HG03469 (cell line): ENCODE measurements around the gene COL23A1.

Experiments used
- ATAC-seq: cut with Tn5 transposase; IDR thresholded peaks from one replicate; pipeline ENCODE4 v1.9.1; 2021; ENCODE audit warnings: mild to moderate bottlenecking, moderate library complexity, moderate number of reproducible peaks; ENCODE audit not compliant: unreplicated experiment

The COL23A1 gene

DNA sequence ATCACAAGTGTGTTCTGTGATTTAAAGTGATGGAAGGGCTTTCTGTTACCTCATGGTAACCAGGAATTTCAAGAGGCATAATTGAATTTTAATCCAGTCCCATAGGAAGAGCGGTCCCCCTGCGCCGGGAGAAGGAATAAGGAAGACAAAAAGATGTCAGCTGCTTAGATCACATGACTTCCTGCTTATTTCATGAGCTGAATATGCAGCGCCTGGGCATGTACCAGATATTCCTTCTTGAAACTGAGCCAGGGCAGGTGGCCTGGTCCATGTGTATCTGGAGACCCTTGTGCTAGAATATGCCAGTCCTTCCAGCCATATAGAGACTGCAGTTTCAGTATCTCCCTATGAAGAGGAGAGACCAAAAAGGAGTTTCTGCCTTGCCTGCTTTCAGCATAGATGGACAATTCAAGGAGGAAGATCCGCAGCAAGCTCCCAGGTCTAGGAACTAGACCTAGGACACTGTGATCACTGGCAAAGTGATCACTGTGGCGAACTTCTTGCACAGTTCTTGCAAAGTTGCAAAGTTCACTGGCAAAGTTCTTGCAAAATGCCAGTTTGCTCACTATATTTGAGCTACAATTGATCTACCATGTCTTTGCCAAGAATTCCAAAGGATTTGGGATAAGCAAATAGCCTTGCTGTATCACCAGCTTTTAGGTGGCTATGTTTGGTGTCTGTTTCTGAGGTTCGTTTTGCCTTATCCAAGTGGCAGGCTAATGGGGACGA is 254.7 kb downstream of the COL23A1 start:
- no peak for ATAC-seq

DNA sequence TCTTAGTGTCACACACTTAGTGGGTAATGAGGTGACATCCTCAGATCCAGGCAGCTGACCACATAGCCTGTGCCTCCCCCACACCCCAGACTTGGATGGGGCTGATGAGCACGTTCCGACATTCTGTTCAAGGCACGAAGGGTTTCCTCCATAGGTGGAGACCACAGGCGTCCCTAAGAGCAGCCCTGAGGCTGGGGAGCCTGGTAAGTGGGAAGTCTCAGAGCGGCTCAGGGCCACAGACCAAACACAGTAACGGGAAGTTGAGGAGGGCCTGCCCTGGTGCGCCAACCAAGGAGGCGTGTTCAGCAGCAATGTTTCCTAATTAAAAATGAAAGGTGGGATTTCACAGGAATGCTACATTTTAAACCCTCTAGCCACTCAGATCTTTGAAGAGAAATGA is 255.3 kb downstream of the COL23A1 start:
- ATAC-seq = no peak

DNA sequence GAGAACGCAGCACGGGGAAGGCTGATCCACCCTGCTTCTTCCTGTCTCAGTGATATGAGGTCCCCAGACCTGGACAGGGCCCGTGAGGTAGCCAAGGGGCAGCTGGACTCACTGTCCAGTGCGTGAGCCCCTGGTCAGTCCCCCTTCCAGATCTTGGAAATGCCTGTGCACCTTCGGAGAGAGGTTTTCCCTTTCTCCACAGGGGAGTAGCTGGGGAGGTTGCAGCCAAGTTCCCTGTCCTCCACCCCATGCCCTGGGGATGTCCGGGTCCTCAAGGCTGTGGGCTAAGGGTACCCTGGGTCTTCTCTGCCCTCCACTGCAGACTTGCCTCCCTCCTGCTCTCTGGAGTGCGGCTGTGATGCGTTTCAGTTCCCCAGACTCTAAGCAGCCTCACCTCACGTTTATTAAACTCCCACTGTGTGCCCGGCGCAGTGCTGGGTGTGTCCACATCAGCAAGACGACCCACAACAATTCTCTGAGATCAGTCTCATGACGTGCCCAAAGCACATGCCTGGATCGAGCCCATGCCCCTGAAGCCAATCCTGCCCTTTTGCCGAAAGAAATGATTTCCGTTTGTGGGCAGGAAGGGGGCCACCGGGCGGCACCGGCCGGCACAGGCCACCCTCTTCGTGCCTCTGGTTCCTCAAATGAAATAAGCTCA is 256.2 kb downstream of the COL23A1 start:
- ATAC-seq = no peak

DNA sequence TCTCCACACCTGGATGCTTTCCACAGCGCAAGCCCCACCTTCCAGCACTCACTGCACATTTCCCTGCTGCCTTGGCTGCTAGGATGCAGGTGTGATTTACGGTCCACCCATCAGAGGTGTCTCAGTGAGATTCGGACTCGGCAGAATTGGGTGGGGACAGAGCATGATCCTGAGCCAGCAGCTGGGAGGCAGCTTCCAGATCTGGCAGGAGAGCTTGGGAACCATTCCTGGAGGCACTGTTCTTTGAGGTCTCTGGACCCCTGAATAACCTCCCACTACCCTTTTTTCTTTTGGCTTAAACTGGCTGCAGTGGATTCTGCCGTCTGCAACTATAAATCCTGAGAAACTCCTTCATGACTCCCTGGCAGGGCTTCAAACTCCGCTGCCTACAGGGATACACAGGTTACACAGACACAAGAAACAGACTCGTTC is 258.0 kb downstream of the COL23A1 start:
- no peak for ATAC-seq

DNA sequence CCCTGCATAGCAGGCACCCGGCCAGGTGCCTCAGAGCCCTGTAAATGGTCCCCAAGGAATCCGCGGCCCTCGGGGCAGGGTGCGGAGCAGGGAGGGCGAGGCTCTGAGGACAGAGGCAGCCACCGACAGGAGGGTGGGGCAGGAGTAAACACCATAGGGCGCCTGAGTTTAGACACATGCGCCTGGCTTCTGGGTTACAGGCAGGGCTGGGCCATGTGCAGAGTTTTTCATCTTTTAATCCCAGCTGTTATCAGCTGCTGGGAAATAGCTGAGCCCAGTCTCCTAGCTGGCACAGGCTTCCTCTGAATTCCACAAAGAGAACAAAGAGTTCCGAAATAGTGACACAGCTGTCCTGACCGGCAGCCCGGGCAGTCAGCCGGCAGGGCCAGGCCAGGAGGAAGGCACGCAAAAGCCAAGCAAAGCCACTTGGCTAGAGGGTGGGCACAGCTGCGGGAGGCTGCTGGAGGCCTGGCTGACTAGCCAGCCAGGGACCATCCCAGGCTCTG is 258.6 kb downstream of the COL23A1 start:
- no peak for ATAC-seq

DNA sequence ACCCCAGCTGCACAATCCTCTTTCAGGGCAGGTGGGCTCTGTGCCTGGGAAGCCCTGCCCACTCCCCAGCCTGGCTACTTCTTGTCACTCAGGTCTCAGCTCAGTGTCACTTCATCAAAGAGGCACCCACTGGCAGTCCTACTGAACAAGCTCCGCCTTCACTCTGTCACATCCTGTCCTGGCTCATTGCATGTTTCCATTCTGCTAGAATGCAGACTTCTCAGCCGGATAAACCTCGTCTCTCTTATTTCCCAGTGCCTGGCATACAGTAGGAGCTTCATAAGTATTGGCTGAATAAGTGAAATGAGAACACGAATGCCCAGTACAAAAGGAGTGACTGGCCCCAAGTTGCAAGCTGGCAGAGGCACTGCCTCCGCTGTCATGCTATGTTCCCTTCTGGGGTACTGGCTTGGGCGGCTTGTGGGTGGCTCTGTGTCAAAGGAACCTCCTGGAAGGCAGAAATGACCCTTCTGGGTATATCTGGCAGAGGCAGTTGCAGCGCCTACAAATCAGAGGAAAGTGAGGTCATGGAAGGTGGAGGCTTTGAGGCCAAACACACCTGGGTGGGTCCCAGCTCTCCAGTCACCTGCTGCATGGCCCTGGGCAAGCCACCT is 259.3 kb downstream of the COL23A1 start:
- ATAC-seq = no peak

DNA sequence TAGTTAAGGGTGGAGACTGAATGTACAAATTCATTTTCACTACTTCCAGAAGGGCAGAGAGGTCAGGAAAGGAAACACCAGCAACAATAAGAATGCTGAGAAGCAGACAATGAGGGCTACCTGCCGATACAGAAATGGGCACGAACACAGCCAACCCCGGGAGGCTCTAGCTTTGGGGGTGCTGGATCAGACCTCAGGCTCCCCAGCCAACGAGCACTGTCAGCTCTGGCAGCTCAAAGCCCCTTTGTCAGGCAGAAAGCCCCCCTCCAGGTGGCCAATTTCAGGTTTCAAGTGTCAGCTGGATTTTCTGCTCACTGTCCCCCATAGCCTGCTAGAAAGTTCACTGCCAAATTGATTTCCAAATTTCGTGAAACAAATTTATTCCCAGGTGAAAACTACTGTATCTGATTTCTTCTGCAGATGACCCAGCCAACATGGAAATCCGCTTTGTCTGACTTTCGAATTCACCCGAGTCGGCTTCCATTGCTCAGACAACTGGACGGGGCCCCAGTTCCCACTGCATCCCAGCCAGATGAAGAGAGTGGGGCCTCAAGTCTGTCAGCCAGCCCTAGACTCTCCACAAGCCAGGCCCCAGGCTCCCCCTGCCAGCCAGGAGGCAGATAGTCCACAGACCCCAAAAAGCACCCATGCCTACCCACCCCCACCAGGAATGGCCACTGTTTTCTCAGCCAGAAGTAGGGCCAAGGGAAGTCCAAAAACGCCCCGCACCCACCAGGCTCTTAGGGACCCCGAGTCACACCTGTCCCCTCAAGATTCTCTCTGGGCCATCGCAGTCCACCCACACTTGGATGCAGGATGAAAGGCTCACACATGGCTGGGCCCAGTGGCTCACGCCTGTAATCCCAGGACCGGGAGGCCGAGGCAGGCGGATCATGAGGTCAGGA is 261.1 kb downstream of the COL23A1 start:
- no peak for ATAC-seq

DNA sequence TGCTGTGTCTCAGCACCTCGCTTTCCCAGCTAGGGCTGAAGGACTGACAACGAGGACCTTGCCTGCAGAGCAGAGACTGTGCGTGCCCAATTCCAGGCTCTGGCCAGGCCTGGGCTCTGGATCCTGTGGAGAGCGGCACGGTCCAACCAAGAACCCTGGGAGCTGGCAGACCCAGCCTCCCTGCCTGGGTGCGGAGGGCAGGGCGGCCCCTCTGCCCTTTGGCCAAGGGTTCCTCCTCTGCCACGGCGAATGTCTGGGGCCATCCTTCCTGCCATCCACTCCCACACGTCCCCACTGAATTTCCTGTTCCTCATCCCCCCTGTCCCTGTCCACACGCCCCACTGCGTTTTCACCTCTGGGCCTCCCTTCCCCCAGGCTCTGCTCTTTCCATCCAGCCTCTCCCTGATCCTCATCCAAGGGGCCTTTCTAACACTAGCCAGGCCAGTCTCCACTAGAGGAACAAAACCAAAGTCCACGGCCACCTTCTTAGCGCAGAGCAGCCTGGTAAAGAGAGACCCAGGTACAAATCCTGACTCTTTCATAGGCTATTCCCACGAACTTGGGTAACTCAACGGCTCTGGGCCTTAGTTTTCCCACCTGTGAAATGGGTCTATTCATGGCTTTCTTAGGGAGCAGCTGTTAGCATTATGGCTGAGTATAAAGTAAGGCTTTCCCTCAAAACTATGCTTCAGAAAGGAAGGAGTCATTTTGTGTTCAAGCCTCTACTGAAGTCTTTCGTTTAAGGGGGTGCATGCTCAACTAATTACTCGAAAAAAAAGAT is 262.1 kb downstream of the COL23A1 start:
- ATAC-seq = no peak

DNA sequence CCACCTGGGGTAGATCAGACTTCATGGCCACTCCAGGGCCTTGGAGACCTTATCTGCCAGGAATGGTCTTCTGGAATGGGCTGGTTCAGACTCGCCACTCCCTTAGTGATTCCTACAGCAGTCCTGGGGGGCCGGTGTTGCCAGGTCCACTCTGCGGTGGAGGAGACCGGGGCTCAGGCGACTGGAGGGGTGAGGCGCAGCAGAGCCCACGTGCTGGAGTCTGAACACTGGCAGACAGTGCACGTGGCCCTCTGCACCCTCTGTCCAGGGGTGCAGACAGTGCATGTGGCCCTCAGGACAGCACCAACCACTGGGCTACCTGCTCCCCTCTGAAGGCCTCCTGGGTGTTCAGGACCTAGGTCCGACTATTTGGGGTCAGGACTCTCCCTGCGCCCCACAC is 262.7 kb downstream of the COL23A1 start:
- ATAC-seq = no peak

DNA sequence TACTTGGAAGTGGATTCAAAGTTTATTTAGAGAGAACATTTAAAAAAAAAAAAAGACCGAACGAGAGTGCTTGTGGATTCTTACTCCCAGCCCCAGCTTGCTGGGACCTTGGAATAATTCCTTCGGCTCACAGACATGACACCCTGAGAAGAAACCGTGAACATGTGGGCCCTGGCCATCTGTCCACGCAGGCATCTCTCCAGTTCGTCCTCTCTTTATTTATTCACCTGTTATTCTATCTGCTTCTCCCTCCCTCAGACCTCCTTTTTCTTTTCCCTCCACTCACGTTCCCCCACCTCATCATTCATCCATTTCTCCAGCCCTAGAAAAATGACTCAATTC is 263.8 kb downstream of the COL23A1 start:
- no peak for ATAC-seq

DNA sequence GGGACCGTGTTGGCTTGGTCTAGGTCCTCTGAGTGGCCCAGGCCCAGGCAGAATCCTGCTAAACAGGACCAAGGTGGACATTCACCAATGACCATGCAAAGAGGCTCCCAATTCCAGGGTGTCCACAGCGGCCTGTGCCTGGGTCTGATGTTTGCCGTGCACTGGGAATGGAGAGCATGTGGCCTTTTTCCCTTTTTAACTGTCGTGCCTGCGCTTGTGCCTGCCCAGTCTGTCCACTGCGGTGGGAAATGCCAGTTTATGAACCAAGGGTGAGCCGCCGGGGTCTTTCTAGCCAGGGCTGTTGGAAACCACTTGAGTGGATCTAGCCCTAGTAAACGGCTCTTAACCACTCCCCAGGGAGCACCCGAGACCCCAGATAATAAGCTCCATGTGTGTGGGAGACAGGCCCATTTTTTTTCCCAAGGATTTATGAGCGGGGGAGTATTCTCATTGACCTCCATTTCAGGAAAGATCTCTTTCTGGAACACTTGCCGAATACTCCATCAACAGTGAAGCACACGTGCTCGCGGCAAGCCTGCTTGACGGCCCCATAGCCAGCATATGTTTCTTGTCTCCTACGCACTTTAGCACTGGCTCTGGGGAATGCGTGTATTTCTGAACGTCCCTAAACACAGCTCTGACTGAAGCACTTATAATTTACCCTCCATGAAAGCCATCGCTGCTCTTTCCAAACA is 264.4 kb downstream of the COL23A1 start:
- no peak for ATAC-seq

DNA sequence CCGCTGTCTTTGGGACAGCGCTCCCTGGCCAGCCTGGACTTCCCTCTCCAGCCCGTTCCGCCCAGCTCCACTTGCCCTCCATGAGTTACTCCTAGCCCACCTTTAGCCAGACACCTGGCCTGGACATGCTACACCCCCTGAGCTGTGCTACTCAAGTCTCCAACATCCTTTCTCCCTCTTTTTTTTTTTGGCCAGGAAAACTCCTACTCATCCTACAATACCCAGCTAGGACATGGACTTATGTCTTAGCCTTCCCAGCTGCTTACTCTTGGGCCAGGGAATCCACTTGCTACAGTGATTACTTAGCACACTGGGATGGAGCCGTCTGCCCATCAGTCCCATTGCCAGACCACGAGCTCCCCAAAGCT is 264.9 kb downstream of the COL23A1 start:
- no peak for ATAC-seq

DNA sequence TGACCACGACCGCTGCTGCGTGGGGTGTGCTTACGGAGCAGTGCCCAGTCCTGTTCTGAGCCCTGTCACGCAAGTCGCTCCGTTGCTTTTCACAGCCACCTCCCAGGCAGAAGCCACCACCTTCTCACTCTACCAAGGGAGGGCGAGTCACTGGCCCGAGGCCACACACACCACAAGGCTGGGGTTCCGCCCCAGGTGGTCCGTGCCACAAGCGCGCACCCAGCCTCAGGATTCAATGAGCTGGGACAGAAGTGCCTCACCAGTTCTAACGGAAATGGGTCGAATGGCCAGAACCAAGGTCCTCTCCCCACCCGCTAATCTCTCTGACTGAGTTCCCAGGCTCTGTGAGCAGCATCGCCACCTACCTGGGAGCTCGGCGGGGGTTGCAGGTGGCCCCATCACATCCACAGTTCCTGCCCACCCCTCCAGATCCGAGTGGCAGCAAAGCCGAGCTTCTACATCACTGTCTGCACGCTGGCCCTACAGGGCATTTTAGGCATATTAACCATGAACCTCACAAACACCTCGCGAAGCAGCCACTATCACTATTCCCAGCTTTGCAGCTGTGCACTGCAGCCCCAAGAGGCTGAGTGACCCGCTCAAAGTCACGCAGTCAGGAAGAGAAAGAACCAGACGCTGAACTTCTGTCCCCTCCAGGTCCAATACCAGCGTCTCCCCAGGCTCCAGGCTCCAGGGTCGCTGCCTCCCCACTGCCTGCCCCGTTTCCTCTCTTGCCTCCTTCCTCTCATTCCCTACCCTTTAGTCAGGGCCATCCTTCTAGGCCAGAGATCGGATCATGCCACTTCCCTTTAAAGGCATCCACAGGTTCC is 265.5 kb downstream of the COL23A1 start:
- ATAC-seq = no peak

DNA sequence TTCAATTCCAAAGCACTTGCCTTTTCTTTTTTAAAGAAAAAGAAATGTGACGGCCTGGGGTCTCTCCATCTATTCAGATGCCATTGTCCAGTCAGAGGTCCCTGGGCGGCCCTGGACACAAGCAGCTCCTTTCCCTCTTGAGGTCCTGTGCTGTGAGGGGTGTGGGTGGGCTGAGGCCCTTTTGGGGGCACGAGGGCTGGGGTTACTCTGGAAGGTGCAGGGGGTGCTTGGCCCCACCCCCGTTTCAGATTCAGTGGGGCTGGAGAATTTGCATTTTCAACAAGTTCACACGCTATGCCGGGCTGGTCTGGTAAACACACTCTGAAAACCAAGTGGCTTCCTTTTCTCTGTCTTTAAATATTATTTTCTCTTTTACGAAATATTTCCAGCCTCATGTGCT is 266.2 kb downstream of the COL23A1 start:
- ATAC-seq = no peak

DNA sequence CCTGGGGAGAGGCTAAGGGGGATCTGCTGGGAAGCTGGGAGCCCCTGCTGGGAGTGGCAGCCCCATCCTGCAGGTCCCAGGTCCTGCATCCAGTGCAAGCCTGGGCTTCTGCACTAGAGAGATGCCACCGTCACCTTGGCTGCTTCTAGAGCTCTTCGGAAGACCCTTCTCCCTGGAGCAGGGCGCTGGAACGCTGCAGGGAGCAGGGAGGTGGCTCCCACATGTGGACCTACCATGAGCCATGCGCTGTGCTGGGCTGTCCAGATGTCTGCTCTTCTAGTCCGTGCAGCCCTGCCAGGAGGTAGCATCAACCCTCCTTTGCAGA is 266.7 kb downstream of the COL23A1 start:
- no peak for ATAC-seq

DNA sequence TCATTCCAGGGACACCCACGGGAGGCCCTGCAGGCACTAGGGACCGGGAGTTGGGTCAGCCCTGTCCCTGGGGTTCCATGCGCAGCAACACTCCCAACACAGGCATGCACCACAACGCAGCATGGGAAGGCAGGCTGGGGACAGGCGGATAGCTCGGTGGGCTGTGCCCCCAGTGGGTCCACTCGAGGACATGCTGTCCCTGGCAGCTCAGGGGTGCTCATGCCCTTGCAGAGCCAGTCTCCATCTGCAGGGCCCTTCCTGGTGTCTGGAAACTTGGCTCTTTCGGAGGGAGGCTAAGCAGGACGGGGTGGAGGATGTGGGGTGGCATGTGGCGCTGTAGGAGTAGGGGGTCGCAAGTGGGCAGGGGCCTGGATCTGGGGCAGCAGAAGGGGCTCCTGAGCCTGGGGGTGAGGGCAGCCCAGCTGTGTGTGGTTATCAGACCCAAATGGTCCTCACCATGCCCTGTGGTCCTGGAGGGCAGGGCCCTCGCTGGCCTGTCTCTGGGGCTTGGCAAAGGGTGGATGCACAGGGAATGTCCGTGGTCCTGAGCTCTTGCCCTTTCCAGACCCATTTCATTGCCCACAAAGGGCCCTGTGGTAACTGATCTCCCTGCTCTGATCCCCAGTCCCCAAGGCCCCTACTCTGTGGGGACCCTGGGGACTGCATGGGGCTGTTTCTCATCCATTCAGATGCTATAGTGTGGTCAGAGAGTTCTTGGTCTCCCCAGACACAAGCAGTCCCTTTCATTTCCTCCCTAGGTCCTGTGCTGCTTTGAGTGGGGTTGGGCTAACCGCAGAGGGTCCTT is 267.3 kb downstream of the COL23A1 start:
- no peak for ATAC-seq

DNA sequence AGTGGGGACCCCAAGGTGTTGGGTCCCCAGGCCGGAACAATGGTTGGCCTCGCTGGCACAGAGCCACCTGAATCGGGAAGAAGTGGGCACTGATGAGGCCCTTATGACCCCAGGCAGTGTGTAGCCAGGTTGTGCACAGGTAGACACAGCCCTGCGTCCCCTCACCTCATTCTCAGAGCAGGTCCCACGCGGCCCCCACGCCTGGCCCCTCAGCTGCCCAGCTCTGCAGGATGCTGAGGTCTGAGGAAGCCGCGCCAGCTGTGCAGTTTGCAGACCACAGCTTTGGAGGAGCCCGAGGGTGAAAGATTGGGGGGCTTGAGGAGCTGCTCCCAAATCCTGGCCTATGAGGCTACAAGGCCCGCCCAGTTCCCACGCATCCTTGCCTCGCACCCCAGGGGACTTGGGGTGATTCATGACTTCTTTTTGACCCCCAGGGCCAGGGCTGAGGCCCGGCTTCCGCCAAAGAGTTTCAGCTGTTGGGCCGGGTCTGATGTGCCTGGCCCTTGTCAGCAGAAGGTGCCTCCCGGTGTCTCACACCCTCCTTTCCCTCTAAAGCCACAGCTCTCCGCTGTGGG is 269.8 kb downstream of the COL23A1 start:
- no peak for ATAC-seq

DNA sequence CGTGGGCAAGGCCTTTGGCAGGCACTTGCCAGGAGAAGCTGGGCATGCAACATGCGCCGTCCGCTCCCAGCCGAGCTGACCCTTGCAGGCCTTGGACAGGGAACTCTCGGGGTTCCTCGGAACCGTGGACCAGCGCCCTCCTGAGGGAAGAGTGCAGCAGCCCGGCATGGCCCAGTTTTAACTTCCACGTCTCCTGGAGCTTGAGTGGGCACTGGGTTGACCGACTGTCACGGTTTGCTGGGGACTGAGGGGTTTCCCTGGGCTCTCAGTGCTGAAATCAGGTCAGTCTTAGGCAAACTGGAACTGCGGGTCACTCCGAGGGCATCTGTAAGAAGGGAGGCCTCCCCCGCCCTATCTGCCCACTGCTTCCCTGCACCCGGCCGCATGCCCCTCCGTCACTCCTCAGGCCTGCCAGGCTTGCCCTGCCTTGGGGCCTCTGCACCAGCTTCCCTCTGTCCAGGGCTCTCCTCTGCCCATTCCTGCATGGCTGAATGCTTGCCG is 270.6 kb downstream of the COL23A1 start:
- ATAC-seq = no peak
